Astrocyte of the cerebellum (primary cell): ENCODE results near the gene PLSCR3.

ENCODE experiments used
- DNase-seq: peaks from one replicate; pipeline ENCODE4 v3.0.0-alpha.2; 2011; ENCODE audit warnings: low read depth
- H3K4me3 ChIP-seq: 2 replicates; pipeline ENCODE4 v1.5.1; 2011; ENCODE audit warnings: mild to moderate bottlenecking, low read depth, low read length, moderate library complexity
- CTCF ChIP-seq: IDR thresholded peaks from 2 replicates; pipeline ENCODE4 v1.5.1; 2012; ENCODE audit warnings: low read length, low read depth, moderate library complexity, mild to moderate bottlenecking; ENCODE audit errors: missing control alignments
- in situ Hi-C: cut with HindIII; loops from 2 replicates; pipeline ENCODE4 v1.10.0; 2017; ENCODE audit warnings: low sequenced_read_pairs

Gene PLSCR3

GRCh38 chr17:7392696-7393612 is 1.4 kb downstream of the PLSCR3 start:
- in situ Hi-C loops = no loop called here
- no peak for DNase-seq
- peak overlapping the region; percentile 70 for H3K4me3 ChIP-seq
- TF ChIP-seq CTCF = no peak

GRCh38 chr17:7391307-7391706 is 3.0 kb downstream of the PLSCR3 start:
- in situ Hi-C loops = no loop called here
- H3K4me3 ChIP-seq = no peak overlapping the region
- no peak for TF ChIP-seq CTCF
- no peak for DNase-seq

GRCh38 chr17:7389924-7390910 is 4.1 kb downstream of the PLSCR3 start:
- no peak for DNase-seq
- in situ Hi-C loops = loop anchor here (5.0 kb wide), 1 partner anchor 87 kb away; the partner anchor contains the start of gene ZBTB4
- H3K4me3 ChIP-seq = no peak overlapping the region
- TF ChIP-seq CTCF = no peak

- DNase-seq = no peak
- in situ Hi-C loops = loop anchor here (5.0 kb wide), 1 partner anchor 88 kb away; the partner anchor contains the start of gene ZBTB4
- H3K4me3 ChIP-seq = no peak overlapping the region
- TF ChIP-seq CTCF = no peak
Observed at GRCh38 chr17:7388856-7389255, 5.5 kb downstream of the PLSCR3 start.

- in situ Hi-C loops = loop anchor here (5.0 kb wide), 1 partner anchor 93 kb away; the partner anchor contains the start of gene ZBTB4
- no peak for DNase-seq
- H3K4me3 ChIP-seq = peak overlapping the region; percentile 42
- TF ChIP-seq CTCF = no peak
Observed at GRCh38 chr17:7384489-7385081, 9.7 kb downstream of the PLSCR3 start.
